ENCODE data around the gene FERMT2. TPM values are rescaled to one million over a fixed set of nuclear protein-coding genes. Genes with fewer than 3 reads are reported as not detected.

FERMT2 gene
- polyA plus RNA-seq, 1 donor (not counting 4 experiments of a cell fraction or from before 2014, with no cell fraction given) = 19.6 TPM

DNA sequence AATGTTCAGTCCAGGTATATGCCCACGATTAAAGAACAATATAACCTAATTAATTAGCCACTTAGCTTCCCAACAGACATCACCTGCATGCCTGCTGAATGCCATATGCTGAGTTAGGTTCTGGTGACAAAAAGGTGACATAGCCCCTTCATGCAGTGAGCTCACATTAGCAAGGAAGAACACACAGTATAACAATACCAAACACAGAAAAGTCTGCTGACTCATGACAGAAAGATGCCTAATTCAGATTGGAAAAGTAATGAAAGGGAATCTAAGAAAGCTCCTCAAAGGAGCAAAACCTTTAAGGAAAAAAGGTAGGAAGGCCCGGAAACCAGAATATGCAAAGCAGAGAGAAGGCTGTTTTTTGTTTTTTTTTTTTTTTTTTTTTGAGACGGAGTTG, 59.0 kb downstream of the FERMT2 start:
- DNase-seq (ENCODE audit: low read depth, low spot score) (no peak), FAIRE-seq (no peak)
- Histone ChIP-seq H3K9me1 (ENCODE audit: control insufficient read depth, extremely low read depth, insufficient read depth, low read length) (no peaks in the 10 kb centered on the region), H3K9me3 (ENCODE audit: control insufficient read depth, low read depth, low read length) (no peaks in the 10 kb centered on the region), H3K27ac (ENCODE audit: control insufficient read depth, insufficient read depth, low read length) (no peak overlapping the region), H3K79me2 (ENCODE audit: control insufficient read depth, insufficient read depth, low read length) (no peaks in the 10 kb centered on the region), H3K4me2 (ENCODE audit: control insufficient read depth, extremely low read depth, insufficient read depth, low read depth, low read length) (no peak overlapping the region), H3K4me3 (ENCODE audit: control insufficient read depth in 2 of 3, extremely low read depth in 1 of 3, insufficient read depth in 2 of 3, low read depth in 1 of 3, low read length in 3 of 3) (no peak overlapping the region), H3K27me3 (ENCODE audit: control insufficient read depth, extremely low read depth, insufficient read depth, low read length) (no peaks in the 10 kb centered on the region), H4K20me1 (ENCODE audit: control insufficient read depth, extremely low read depth, insufficient read depth, low read length) (no peaks in the 10 kb centered on the region), H3K9ac (ENCODE audit: control insufficient read depth, extremely low read depth, insufficient read depth, low read length) (no peak overlapping the region), H3K4me1 (ENCODE audit: control insufficient read depth, extremely low read depth, insufficient read depth, low read length) (no peaks in the 10 kb centered on the region), H3K36me3 (ENCODE audit: control insufficient read depth in 2 of 2, extremely low read depth in 1 of 2, insufficient read depth in 2 of 2, low read length in 2 of 2) (peaks cover 0 to 2% of the 10 kb centered on the region in 2 experiments), H2AFZ (ENCODE audit: control insufficient read depth, low read length) (no peak overlapping the region)
- no peak for TF ChIP-seq EZH2 (IDR thresholded peaks at IDR 0.05; ENCODE audit: low read length)
- TF ChIP-seq, protein P1, sequence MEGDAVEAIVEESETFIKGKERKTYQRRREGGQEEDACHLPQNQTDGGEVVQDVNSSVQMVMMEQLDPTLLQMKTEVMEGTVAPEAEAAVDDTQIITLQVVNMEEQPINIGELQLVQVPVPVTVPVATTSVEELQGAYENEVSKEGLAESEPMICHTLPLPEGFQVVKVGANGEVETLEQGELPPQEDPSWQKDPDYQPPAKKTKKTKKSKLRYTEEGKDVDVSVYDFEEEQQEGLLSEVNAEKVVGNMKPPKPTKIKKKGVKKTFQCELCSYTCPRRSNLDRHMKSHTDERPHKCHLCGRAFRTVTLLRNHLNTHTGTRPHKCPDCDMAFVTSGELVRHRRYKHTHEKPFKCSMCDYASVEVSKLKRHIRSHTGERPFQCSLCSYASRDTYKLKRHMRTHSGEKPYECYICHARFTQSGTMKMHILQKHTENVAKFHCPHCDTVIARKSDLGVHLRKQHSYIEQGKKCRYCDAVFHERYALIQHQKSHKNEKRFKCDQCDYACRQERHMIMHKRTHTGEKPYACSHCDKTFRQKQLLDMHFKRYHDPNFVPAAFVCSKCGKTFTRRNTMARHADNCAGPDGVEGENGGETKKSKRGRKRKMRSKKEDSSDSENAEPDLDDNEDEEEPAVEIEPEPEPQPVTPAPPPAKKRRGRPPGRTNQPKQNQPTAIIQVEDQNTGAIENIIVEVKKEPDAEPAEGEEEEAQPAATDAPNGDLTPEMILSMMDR (optimal IDR thresholded peaks at IDR 0.05 in 1 of 3, IDR thresholded peaks at IDR 0.05 in 1 of 3, conservative IDR thresholded peaks at IDR 0.05 in 1 of 3; ENCODE audit: extremely low read depth in 1 of 3, insufficient read depth in 2 of 3, low read length in 3 of 3) = no peak
- dilution Hi-C loops (cut with MboI; ENCODE audit: extremely low pct_ligation_motif_present, low sequenced_read_pairs) = no loop called here

DNA sequence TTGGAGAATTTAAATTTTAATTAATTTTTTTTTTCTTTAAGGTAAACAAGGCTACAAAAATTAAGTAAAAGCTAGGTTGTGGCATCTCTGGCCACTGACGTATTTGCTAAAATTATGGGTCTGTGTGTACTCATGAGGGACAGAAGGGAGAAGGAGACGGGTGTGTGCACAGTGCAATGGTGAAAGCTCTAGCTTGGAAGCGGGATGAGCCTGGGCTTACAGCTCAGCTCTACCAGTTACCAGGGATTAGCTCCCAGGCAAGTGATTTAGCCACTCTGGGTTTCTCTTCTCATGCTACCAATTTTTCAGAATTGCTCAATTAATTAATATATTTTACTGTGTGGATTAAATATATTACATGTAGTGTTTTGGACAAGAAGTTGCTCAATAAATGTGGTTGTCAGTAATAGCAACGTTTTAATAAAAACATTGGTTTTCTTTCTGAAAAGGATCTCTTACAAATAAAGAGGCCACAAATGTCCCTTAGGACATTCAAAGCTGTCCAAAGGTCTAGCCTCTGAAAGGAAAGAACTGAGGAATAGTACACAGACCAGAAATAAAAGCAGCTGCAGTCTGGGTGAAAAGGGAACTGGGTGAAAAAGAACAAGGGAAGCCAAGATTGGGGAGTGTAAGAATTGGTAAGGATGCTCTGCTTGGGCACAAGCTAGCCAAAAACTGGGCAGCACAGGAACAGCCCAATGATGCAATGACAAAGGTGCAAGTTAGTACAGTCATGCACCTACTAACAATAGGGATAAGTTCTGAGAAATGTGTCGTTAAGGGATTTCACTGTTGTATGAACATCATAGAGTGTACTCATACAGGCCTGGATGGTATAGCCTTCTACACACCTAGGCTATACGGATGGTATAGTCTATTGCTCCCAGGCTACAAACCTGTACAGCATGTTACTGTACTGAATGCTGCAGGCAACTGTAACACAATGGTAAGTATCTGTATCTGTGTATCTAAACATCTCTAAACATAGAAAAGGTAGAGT, 61.7 kb downstream of the FERMT2 start:
- Histone ChIP-seq H2AFZ (ENCODE audit: control insufficient read depth, low read length) (no peak overlapping the region), H3K79me2 (ENCODE audit: control insufficient read depth, insufficient read depth, low read length) (no peaks in the 10 kb centered on the region), H3K9me1 (ENCODE audit: control insufficient read depth, extremely low read depth, insufficient read depth, low read length) (no peaks in the 10 kb centered on the region), H3K4me1 (ENCODE audit: control insufficient read depth, extremely low read depth, insufficient read depth, low read length) (no peaks in the 10 kb centered on the region), H3K36me3 (ENCODE audit: control insufficient read depth in 2 of 2, extremely low read depth in 1 of 2, insufficient read depth in 2 of 2, low read length in 2 of 2) (peaks cover 0 to 2% of the 10 kb centered on the region in 2 experiments), H3K9me3 (ENCODE audit: control insufficient read depth, low read depth, low read length) (no peaks in the 10 kb centered on the region), H4K20me1 (ENCODE audit: control insufficient read depth, extremely low read depth, insufficient read depth, low read length) (no peaks in the 10 kb centered on the region), H3K4me3 (ENCODE audit: control insufficient read depth in 2 of 3, extremely low read depth in 1 of 3, insufficient read depth in 2 of 3, low read depth in 1 of 3, low read length in 3 of 3) (no peak overlapping the region), H3K4me2 (ENCODE audit: control insufficient read depth, extremely low read depth, insufficient read depth, low read depth, low read length) (no peak overlapping the region), H3K9ac (ENCODE audit: control insufficient read depth, extremely low read depth, insufficient read depth, low read length) (no peak overlapping the region), H3K27ac (ENCODE audit: control insufficient read depth, insufficient read depth, low read length) (no peak overlapping the region), H3K27me3 (ENCODE audit: control insufficient read depth, extremely low read depth, insufficient read depth, low read length) (no peaks in the 10 kb centered on the region)
- TF ChIP-seq EZH2 (IDR thresholded peaks at IDR 0.05; ENCODE audit: low read length) = no peak
- TF ChIP-seq, protein P1 (optimal IDR thresholded peaks at IDR 0.05 in 1 of 3, IDR thresholded peaks at IDR 0.05 in 1 of 3, conservative IDR thresholded peaks at IDR 0.05 in 1 of 3; ENCODE audit: extremely low read depth in 1 of 3, insufficient read depth in 2 of 3, low read length in 3 of 3) = no peak
- dilution Hi-C loops (cut with MboI; ENCODE audit: extremely low pct_ligation_motif_present, low sequenced_read_pairs) = no loop called here
- FAIRE-seq (peak; percentile 36), DNase-seq (ENCODE audit: low read depth, low spot score) (no peak)
